Ascending aorta (tissue), 2 donors: ENCODE data around the gene OBP2A. TPM values are rescaled to one million over a fixed set of nuclear protein-coding genes. Genes with fewer than 3 reads are reported as not detected.
"Not testable (repeated sequence)": the region's sequence is repeated elsewhere in the genome, so short reads cannot be mapped to it uniquely, and the experiment has no call there.

Source experiments
- DNase-seq, 2 donors: peaks; one replicate each; pipeline ENCODE4 v3.0.0-alpha.2; 2019; ENCODE audit warnings: low spot score in 2 of 2
- H3K27ac ChIP-seq, 2 donors: fragments of 200-600 bp; sonication (generic); one replicate each; pipeline ENCODE4 v1.5.1; 2016 to 2017; ENCODE audit warnings: mild to moderate bottlenecking in 1 of 2
- H3K27me3 ChIP-seq: fragments of 200-600 bp; sonication (generic); one replicate; pipeline ENCODE4 v1.5.1; 2017
- H3K36me3 ChIP-seq, 2 donors: fragments of 200-600 bp; sonication (generic); one replicate each; pipeline ENCODE4 v1.5.1; 2016
- H3K4me1 ChIP-seq, 2 donors: fragments of 200-600 bp; sonication (generic); one replicate each; pipeline ENCODE4 v1.5.1; 2016 to 2017; ENCODE audit warnings: mild to moderate bottlenecking in 1 of 2
- H3K4me3 ChIP-seq, 2 donors: fragments of 200-600 bp; sonication (generic); one replicate each; pipeline ENCODE4 v1.5.1; 2016 to 2017; ENCODE audit warnings: mild to moderate bottlenecking in 1 of 2
- H3K9me3 ChIP-seq, 2 donors: fragments of 200-600 bp; sonication (generic); one replicate each; pipeline ENCODE4 v1.5.1; 2016
- intact Hi-C: fragments of 100-400 bp; cut with DNase I; formaldehyde crosslinking; loops from one replicate; pipeline ENCODE4 v1.15.1; 2023
- total RNA-seq: library from RNA; depleted of rRNA; stranded (reverse); fragments of >200 nt; gene quantifications from one replicate; pipeline ENCODE4 v1.1.0, GENCODE V29; 2016
- TF ChIP-seq, protein P1 (sequence below), 3 experiments: fragments of 200-600 bp in 2 of 3; fragments of 450-650 bp in 1 of 3; sonication (generic) in 2 of 3; IDR thresholded peaks; one replicate each; pipeline ENCODE4 v1.5.1; 2016 to 2019; ENCODE audit warnings: antibody characterized with exemption in 3 of 3, mild to moderate bottlenecking in 1 of 3, moderate library complexity in 1 of 3

OBP2A gene
- total RNA-seq, 1 donor from 2014 or later = not detected

DNA sequence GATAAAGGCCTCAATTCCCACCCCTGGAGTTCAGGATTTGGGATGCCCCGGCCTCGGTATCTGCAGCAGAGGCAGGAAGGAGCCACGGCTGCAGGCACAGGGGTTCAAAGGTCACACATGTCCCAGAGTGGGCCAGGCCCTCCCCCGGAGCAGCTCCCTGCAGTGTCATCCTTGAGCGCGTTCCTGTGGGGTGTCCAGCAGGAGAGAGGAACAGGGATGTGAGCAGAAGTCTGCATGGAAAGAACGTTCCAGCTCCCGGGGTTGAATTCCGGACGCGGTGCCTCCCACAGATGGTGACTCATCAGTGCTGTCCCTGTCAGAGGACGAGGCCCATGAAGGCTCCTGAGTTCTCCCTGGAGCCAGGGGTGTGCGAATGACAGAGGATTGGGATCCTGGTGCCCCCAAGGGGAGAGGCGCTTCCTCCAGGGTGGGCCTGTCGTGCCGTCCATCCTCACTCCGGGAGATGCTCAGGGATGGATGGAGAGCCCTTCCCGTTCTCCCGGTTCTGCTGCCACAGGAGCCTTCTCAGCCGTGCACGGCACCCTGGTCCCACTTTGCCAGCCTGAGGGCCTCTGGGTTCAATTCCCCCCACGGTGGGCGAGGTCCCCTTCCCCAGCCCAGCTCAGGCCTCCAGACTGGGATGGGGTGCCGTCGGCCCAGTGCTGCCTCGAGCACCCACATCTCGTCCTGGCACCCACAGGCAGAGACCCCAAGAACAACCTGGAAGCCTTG lies 21.6 kb upstream of the OBP2A start:
- no peaks in the 10 kb centered on the region for H3K9me3 ChIP-seq
- no peak overlapping the region for H3K27ac ChIP-seq
- intact Hi-C loops = no loop called here
- DNase-seq = peak in 1 of 2 donors; percentile 38
- no peak overlapping the region for H3K4me3 ChIP-seq
- no peaks in the 10 kb centered on the region for H3K36me3 ChIP-seq
- H3K27me3 ChIP-seq = no peaks in the 10 kb centered on the region
- TF ChIP-seq, protein P1, sequence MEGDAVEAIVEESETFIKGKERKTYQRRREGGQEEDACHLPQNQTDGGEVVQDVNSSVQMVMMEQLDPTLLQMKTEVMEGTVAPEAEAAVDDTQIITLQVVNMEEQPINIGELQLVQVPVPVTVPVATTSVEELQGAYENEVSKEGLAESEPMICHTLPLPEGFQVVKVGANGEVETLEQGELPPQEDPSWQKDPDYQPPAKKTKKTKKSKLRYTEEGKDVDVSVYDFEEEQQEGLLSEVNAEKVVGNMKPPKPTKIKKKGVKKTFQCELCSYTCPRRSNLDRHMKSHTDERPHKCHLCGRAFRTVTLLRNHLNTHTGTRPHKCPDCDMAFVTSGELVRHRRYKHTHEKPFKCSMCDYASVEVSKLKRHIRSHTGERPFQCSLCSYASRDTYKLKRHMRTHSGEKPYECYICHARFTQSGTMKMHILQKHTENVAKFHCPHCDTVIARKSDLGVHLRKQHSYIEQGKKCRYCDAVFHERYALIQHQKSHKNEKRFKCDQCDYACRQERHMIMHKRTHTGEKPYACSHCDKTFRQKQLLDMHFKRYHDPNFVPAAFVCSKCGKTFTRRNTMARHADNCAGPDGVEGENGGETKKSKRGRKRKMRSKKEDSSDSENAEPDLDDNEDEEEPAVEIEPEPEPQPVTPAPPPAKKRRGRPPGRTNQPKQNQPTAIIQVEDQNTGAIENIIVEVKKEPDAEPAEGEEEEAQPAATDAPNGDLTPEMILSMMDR (IDR thresholded peaks at IDR 0.05) = no peak
- no peaks in the 10 kb centered on the region for H3K4me1 ChIP-seq

DNA sequence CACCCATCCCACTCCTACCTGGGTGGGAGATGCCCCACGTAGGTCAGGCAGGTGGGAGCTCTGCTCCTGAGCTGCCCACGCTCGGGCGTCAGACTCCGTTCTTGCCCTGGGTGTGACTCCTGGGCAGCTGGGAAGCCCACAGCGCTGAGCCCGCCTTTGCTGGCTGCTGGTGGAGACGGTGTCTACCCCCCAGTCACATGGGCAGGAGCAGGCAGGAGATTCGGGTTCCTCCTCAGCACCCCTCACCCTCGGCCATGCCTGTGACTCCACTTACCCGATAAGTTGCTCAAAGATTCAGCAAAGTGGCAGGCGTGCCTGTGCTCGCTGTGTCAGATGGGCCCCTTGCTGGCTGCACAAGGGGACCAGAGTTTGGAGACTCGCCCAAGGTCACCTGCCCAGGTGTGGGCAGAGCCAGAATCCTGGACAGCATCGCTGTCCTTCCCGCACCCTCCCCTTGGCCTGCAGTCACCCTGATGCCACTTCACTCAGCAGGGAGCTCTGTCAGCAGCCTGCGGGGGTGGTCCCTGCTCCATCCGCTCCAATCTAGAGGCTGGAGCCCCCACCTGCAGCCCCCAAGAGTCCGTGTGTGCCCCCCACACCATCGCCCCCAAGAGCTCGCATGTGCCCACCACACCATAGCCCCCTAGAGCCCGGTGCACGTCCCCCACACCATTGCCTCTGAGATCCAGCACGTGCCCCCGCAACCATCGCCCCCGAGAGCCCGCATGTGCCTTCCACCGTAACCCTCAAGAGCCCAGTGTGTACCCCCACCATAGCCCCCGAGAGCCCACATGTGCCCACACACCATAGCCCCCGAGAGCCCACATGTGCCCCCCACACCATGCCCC lies 20.5 kb upstream of the OBP2A start:
- Histone ChIP-seq H3K36me3 (no peaks in the 10 kb centered on the region), H3K4me1 (no peaks in the 10 kb centered on the region), H3K4me3 (no peak overlapping the region), H3K9me3 (no peaks in the 10 kb centered on the region), H3K27me3 (no peaks in the 10 kb centered on the region), H3K27ac (no peak overlapping the region)
- peak; percentile 3 to 45 for DNase-seq
- intact Hi-C loops = no loop called here
- TF ChIP-seq, protein P1 (IDR thresholded peaks at IDR 0.05) = no peak

DNA sequence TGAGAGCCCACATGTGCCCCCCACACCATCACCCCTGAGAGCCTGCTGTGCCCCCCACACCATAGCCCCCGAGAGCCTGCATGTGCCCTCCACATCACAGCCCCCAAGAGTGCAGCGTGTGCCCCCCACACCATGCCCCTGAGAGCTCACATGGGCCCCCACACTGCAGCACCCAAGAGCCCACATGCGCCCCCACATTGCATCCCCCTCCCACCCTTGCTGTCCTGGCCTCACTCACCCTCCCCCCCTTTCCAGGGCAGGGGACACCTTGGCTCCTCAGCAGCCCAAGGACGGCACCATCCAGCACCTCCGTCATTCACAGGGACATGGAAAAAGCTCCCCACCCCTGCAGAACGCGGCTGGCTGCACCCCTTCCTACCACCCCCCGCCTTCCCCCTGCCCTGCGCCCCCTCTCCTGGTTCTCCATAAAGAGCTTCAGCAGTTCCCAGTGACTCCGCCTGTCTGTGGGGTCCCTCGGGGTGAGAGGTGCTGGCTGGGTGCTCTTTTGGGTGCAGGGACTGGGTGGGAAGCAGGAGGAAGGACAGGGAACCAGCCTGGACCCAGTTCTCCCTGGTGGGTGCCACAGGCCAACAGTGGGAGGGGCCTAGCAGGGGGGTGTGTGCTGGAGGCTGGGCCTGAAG lies 19.7 kb upstream of the OBP2A start:
- Histone ChIP-seq H3K27ac (no peak overlapping the region), H3K9me3 (no peaks in the 10 kb centered on the region), H3K36me3 (no peaks in the 10 kb centered on the region), H3K4me3 (no peak overlapping the region), H3K4me1 (no peaks in the 10 kb centered on the region), H3K27me3 (no peaks in the 10 kb centered on the region)
- intact Hi-C loops = no loop called here
- peak; percentile 0 to 34 for DNase-seq
- TF ChIP-seq, protein P1 (IDR thresholded peaks at IDR 0.05) = no peak

DNA sequence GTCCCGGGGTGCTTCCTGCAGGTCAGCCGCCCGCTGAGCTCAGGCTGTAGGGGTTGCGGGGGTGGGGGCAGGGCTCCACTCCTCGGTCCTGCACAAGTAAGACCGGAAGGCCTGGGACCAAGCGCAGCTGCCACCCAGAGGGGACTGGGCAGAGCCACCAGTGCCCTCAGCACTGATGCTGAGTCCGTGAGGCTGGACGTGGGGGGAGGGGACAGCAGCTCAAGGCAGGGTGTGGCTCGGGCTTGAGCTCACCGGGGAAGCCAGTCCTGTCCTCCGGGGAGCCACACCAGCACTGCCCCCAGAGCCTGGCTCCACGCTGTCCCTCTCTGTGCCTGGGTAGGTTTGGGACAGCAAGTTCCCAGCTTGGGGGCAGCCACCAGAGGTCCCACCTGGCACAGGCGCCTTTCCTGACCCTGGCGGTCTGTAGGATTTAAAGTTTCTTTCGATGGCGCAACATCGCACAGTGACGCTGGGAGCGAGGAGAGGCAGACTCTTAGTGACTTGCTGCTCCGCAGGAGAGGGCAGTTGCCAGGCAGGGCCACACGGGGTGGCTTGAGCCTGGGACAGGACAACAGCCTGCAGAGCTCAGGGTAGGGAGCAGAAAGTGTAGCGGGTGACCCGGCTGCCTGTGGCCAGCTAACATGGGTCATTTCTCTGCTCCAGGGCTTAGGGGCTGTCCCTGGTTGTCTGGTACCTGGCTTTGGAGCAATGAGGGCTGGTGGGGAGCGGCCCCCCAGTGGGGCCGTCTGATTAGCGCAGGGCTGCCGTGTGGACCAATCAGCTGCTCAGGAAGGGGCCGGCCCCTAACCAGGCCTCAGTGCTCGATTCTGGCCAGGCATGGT lies 19.0 kb upstream of the OBP2A start:
- intact Hi-C loops = no loop called here
- Histone ChIP-seq H3K9me3 (no peaks in the 10 kb centered on the region), H3K36me3 (no peaks in the 10 kb centered on the region), H3K4me1 (no peaks in the 10 kb centered on the region), H3K4me3 (no peak overlapping the region), H3K27ac (no peak overlapping the region), H3K27me3 (no peaks in the 10 kb centered on the region)
- TF ChIP-seq, protein P1 (IDR thresholded peaks at IDR 0.05) = no peak
- DNase-seq = peak; percentile 5 to 52

DNA sequence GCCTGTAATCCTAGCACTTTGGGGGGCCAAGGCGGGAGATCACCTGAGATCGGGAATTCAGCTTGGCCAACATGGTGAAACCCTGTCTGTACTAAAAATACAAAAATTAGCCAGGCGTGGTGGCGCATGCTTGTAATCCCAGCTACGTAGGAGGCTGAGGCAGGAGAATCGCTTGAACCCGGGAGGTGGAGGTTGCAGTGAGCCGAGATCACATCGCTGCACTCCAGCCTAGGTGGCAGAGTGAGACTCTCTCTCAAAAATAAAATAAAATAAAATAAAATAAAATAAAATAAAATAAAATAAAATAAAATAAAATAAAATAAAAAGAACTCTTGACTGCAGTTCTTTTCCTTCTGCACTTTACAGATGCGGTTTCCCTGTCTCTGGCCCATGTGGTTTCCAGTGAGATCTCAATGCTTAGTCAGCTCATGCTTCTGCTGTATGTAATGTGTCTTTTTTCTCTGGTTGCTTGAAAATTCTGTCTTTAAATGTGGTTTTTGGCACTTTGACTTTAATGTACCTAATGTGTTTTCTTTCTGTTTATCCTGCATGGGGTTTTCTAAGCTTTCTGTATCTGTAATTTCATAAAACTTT lies 17.0 kb upstream of the OBP2A start:
- H3K36me3 ChIP-seq, H3K27ac ChIP-seq, H3K9me3 ChIP-seq, DNase-seq, H3K4me3 ChIP-seq, H3K4me1 ChIP-seq, H3K27me3 ChIP-seq, intact Hi-C loops: not testable (repeated sequence)
